ENCODE results near the gene ADH1A.

GRCh38 chr4:99339172-99339571, 48.4 kb upstream of the ADH1A start:
- TF ChIP-seq CTCF (IDR thresholded peaks at IDR 0.05) = no peak
- TF ChIP-seq POLR2A (IDR thresholded peaks at IDR 0.05) = no peak

Measured in uterus (tissue), 2 donors.